H1 (cell line): ENCODE measurements around the gene PFDN4. TPM values are rescaled to one million over a fixed set of nuclear protein-coding genes. Genes with fewer than 3 reads are reported as not detected.

Experiments
- CTBP2 ChIP-seq: IDR thresholded peaks from 2 replicates; pipeline ENCODE4 v1.7.0; 2011; ENCODE audit warnings: borderline replicate concordance, mild to moderate bottlenecking, moderate library complexity, mixed read lengths, low read length; ENCODE audit not compliant: insufficient read depth, insufficient read length
- CTCF ChIP-seq, 3 experiments: IDR thresholded peaks; 1 replicate in 2 of 3; 2 replicates in 1 of 3; pipeline versions ENCODE4 v1.5.1 to v1.6.1; 2011; ENCODE audit warnings: low read length in 3 of 3, mild to moderate bottlenecking in 3 of 3, inconsistent platforms in 2 of 3, low read depth in 1 of 3, moderate library complexity in 1 of 3; ENCODE audit not compliant: insufficient read depth in 1 of 3; ENCODE audit errors: control extremely low read depth in 1 of 3
- TBP ChIP-seq: IDR thresholded peaks from 2 replicates; pipeline ENCODE4 v1.6.1; 2011; ENCODE audit warnings: low read depth, low read length, improper control_type of control experiment
- USF2 ChIP-seq: IDR thresholded peaks from 2 replicates; pipeline ENCODE4 v1.6.1; 2011; ENCODE audit warnings: low read length, improper control_type of control experiment
- ZNF274 ChIP-seq: IDR thresholded peaks from 2 replicates; pipeline ENCODE4 v1.7.0; 2012; ENCODE audit warnings: low read length, borderline replicate concordance; ENCODE audit errors: extremely low read depth
- polyA plus RNA-seq, 7 experiments: library from polyadenylated mRNA; depleted of rRNA in 3 of 7; stranded (reverse) in 5 of 7; unstranded in 2 of 7; fragments of >200 nt in 5 of 7; fragments of 200-250 nt in 2 of 7; gene quantifications; 1 replicate in 5 of 7; 2 replicates in 1 of 7; 4 replicates in 1 of 7; pipeline versions ENCODE4 v1.2.1 to v1.2.3, GENCODE V29; 2011 to 2013; ENCODE audit warnings: missing spikeins in 2 of 7, mixed read lengths in 2 of 7
- total RNA-seq: library from RNA; stranded (reverse); fragmentation: NEBNext Ultra II Directional; extraction: Animal tissue kit (Norgen Biotek cat#: 25700); gene quantifications from 2 replicates; pipeline ENCODE4 v1.2.1, GENCODE V29; 2021

The PFDN4 gene
- total and polyA plus RNA-seq, 2 of the 8 experiments (the other 6 are each of a cell fraction or from before 2014, with no cell fraction given): 41.9 to 96.8 TPM

- TF ChIP-seq CTCF (IDR thresholded peaks at IDR 0.05; ENCODE audit: control extremely low read depth in 1 of 3, insufficient read depth in 1 of 3, low read depth in 1 of 3, low read length in 3 of 3) (no peak), USF2 (no peak), CTBP2 (no peak), TBP (no peak), ZNF274 (no peak)
- TF ChIP-seq, all 59 proteins: peak for 0
Measured at GRCh38 chr20:54184071-54184470, 23.8 kb upstream of the PFDN4 start (continued).
